VCaP (cell line): ENCODE measurements around the gene MLYCD.

Source experiments
- H3K27ac ChIP-seq: fragments of 450-650 bp; 2 replicates; pipeline ENCODE4 v1.5.1; 2017
- CTCF ChIP-seq: fragments of 450-650 bp; conservative IDR thresholded peaks from 2 replicates; pipeline ENCODE4 v1.5.1; 2017; ENCODE audit warnings: mild to moderate bottlenecking, moderate library complexity

MLYCD gene

GRCh38 chr16:83898463-83899271 is at the start of gene MLYCD:
TSS of gene MLYCD (plus strand) at chr16:83899115. CDS start at chr16:83899145, 30 bp downstream.
- no peak for TF ChIP-seq CTCF
- peak within 1 kb of the TSS; percentile 75 for H3K27ac ChIP-seq

DNA sequence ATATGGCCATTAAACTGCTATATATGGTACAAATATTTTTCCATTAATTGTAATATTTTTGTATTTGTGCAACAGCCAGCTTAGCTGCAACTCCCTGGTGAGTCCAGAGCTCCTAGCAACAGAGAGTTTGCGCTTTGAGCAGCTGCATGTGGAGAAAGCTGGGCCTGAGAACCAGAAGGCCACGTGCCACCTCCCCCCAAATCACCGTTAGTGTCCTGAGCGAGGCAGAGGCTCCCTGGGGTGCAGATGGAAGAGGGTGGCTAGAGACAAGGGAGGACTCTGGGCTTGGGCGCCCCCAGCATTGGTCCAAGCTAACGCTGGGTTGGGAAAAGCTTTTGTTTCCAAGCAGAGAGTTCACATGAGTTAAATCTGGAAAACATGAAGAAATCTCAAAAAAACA is 49.5 kb upstream of the MLYCD start:
- H3K27ac ChIP-seq = no peak overlapping the region
- TF ChIP-seq CTCF = no peak

DNA sequence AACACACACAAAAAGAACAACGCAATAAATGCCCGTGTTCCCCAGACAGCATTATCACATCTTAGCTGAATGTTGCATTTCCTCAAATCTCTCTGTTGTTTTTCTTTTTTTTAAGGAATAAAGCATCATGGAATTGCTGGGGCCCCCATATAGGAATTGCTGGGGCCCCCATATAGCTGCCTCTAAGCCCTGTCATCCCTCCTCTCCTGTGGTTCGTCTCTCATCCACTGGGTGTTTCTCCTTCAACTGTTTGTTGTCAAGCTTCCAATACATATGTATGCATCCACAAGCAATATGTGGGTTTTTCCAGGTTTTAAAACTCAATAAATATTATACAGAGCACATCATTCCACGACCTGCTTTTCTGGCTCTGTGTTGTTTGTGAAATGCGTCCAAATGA is 48.0 kb upstream of the MLYCD start:
- no peak for TF ChIP-seq CTCF

GRCh38 chr16:83851473-83851872 is 47.4 kb upstream of the MLYCD start:
- no peak overlapping the region for H3K27ac ChIP-seq
- no peak for TF ChIP-seq CTCF

More for the DNA sequence above, 48.0 kb upstream of the MLYCD start:
- H3K27ac ChIP-seq = no peak overlapping the region

- no peak overlapping the region for H3K27ac ChIP-seq
- no peak for TF ChIP-seq CTCF
These were observed 46.1 kb upstream of the MLYCD start for GRCh38 chr16:83852774-83853173.

- no peak overlapping the region for H3K27ac ChIP-seq
- no peak for TF ChIP-seq CTCF
These were observed 45.1 kb upstream of the MLYCD start for GRCh38 chr16:83853834-83854233.

GRCh38 chr16:83854420-83854819 is 44.5 kb upstream of the MLYCD start:
- H3K27ac ChIP-seq = no peak overlapping the region
- TF ChIP-seq CTCF = no peak
